HG03520 (cell line): ENCODE data around the gene DAB2IP.

Experiments used
- ATAC-seq: cut with Tn5 transposase; IDR thresholded peaks from one replicate; pipeline ENCODE4 v1.9.1; 2021; ENCODE audit warnings: mild to moderate bottlenecking, moderate library complexity; ENCODE audit not compliant: unreplicated experiment

The DAB2IP gene

DNA sequence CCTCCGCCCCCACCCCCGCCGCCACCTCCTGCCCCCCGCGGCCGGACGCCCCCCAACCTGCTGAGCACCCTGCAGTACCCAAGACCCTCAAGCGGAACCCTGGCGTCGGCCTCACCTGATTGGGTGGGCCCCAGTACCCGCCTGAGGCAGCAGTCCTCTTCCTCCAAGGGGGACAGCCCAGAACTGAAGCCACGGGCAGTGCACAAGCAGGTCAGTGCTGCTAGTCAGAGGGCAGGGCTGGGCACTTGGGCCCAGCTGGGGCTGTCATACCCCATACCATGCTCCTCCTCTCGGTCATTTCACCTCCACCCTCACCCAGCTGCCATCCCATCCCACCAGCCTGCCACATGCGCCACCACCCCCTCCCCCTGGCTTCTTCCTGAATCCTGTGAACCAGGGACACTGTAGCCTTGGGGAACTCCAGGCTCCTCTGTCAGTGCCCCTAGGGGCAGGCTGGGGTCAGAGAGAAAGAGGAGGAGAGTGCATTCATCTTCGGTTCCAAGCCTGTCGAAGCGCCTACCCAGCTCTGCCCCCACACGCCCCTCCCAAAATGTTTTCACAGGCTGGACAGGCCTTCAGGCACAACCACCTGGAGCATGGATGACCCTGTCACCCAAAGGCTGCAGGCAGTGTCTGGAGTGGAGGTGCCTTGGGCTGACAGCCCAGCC lies 122.0 kb downstream of the DAB2IP start:
- no peak for ATAC-seq

- no peak for ATAC-seq
Measured at GRCh38 chr9:121773954-121774714, 122.7 kb downstream of the DAB2IP start.

DNA sequence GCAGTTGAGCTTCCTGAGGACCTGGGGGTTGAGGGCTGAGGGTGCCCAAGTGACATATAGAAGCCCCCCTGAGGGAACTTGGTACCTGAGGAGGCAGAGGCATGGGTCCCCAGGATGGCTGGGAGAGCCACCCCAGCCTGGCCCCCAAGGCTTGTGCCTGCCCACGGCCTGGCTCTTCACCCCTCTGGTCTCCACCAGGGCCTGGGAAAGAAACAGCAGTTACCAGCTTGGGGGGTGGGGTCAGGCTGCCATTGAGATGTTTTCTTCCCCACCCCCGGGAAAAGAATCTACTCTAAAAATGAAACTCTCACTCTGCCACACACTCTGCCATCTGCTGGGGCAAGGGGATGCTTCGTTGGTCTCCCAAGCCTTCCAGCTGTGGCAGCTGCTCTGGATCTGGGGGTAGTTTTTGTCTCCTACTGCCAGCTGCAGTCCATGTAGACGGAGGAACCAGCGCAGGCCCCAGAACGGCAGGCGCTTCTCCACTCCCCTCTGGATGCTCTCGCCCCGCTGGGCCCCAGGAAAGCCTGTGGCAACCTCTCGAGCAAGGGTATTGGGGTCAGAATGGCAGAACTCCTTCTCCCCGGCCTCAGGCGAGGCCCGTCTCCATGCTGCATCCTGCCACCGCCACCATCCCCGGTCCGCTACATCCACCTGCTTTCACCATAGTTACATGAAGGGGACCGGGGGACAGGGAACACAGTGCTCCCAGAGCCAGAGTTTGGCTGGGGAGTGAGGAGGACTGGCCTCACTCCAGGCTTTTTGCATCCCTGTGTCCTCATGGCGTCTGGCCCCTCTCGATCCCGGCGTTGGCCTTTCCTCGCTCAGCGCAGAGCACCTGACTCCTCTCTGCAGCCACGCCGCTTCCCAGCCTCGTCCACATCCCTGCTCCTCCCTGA lies 123.5 kb downstream of the DAB2IP start:
- ATAC-seq = no peak

- no peak for ATAC-seq
Measured at GRCh38 chr9:121776001-121776738, 124.7 kb downstream of the DAB2IP start.

GRCh38 chr9:121776739-121777637 lies 125.6 kb downstream of the DAB2IP start:
- no peak for ATAC-seq

- no peak for ATAC-seq
Measured at GRCh38 chr9:121778252-121779225, 127.1 kb downstream of the DAB2IP start.

DNA sequence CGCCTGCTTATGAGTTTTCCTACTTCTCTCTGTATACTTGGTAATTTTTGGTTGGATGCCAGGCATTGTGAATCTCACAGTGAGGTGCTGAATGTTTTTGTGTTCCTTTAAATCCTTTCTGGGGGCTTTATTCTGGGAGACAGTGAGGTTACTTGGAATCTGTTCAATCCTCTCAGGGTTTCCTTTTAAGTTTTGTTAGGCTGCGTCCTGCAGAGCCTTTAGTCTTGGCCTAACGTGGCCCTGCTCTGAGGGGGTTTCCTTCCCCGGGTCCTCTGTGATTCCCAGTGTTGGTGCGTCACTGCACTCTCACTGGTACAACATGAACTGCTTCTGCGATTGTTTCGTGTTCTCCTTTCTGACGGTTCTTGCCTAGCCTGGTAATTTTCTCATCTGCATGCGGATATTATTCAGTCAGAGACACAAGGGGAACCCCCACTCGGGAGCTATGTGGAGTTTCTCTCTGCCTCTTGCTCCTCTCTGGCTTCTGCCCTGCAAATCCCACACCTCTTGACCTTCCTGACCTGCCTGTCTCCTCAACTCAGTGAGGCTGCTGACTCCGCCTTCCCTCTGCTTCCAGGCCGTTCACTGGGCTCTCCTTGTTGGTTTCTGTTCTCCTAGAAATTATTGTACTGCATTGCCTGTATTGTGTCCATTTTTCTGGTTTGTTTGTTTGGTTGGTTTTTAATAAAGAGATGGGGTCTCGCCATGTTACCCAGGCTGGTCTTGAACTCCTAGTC lies 128.1 kb downstream of the DAB2IP start:
- ATAC-seq = no peak

DNA sequence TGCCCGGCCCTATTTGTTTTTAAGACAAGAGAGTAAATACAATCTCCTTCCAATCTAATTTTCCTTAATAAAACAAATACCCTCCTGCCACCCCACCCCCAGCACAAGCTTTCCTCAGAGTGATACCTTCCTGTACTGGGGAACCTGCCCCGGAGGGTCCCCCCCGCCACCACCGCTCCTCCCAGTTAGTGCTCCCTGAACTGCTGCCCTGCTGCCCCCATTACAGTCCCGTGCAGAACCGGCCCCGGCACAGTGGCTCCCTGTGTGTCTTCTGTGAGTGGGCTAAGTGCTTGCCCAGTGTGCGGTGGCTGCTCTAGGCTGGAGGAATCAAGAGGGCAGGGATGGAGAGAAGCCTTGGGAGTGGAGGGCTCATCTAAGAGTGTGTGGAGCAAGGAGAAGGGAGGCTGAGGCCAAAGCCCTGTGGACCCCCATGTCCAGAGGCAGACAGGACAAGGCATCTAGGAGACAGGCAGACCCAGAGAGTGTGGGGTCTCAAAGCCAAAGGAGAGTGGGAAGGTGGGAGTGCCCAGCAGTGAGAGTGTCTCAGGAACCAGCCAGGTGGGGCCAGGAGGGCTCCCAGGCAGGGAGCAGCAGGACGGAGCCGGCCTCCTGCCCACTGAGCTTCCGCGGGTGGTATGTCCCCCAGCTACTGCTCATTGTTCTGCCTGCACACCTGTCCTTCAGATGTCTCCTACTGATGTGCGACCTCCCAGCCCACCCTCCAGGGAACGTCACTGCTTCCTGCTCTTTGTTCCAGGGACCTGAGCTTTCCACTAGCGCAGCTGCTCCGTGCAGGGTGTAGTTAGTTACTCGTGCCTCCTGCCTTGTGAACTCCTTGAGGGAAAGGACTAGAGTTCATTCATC lies 129.0 kb downstream of the DAB2IP start:
- ATAC-seq = no peak

GRCh38 chr9:121781145-121781548 lies 129.7 kb downstream of the DAB2IP start:
- no peak for ATAC-seq

- ATAC-seq = no peak
Measured at GRCh38 chr9:121781701-121782464, 130.4 kb downstream of the DAB2IP start.

- ATAC-seq = no peak
Measured at GRCh38 chr9:121782514-121783110, 131.2 kb downstream of the DAB2IP start.

DNA sequence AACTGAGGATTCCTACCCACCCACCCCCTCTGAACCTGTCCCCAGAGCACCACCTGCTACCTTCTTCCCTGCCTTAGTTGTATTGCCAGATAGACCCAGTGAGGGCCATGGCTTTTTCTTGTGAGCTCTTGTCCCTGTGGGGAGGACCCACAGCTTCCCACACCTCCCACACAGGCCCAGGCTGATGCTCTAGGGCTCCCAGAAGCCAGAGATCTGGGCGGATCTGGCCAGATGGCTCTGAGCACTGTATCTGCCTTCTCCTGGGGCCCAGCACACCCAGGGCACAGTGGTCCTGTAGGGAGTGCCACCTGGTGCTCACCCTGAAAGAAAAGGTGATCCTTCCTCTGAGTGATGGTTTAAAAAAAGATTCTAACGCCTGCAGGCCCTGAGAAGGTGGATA lies 131.7 kb downstream of the DAB2IP start:
- ATAC-seq = no peak

DNA sequence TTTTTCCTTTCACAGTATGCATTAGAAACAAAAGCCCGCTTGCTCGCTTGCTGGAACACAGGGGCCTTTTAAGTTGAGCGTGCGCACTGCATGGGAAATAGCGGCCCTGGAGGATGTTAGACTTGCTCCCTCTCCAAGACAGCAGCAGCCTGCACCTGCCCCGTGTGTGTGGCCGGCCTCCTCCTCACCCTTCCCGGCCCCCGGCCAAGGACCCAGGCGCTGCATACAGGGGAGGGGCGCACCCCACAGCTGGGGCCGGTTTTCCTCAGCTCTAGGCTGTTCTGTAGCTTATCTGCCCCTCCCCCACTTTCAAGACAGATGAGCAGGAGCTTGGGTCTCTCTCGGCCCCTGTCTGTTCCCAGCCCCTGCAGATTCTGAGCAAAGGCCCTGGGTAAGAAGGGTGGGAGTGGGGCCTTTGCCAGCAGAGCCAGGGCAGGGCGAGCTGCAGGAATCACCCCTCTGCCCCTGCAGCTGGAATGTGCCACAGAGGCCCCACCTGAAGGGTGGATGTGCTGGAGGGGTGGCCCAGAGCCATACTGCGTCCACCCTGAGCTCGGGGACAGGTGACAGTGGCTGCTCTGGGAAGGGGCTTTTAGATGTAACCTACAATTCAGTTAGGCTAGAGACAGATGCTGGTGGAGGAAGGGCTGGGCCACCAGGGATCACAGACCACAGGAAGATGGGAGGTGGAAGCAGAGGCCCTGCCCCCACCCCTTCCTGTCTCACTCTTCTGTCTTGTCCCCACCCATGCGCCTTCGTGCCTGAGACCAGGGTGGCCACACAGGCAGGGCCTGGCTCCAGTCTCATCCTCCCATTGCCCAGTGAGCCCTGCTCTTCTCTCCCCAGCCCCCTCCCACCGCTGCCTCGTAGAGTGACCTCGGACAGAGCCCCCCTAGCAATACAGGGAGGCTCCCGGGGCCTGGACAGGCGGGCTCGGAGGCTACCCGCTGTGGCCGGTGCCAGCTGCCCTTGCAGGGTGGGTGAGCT lies 132.4 kb downstream of the DAB2IP start:
- no peak for ATAC-seq

DNA sequence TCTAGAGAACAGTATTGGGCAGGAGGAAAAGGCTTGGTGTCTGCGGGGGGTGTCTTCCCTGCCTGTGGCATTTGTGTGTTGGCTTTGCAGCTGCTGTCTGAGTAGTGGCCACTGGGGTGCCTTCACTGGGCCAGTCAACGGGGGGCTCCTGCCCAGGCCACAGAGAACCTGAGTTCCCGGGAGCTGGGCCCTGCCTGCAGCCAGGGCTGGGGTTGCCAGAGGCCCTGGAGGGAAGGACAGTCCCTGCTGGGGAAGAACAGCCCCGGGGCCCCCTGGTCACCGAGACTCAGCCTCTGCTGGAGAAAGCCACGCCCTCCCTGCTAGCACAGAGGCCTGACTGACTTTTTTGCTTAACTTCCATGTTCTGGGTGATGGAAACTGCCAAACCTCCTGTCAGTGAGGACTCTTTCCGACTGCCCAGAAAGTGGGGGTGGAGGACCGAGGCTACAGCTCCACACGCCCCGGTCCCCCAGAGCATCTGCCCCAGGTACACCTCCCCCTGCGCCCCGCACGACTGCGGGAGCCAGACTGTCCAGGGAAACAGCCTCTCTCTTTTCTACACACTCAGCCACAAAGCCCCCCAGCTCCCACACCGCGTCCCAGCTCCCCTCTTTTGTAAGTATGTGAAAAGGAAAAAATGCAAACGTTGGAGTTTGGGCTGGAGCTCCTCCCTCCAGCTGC lies 133.4 kb downstream of the DAB2IP start:
- ATAC-seq = no peak
